Measurements from ENCODE around the gene EXOSC6. TPM values are rescaled to one million over a fixed set of nuclear protein-coding genes. Genes with fewer than 3 reads are reported as not detected.
"Not testable (repeated sequence)": the region's sequence is repeated elsewhere in the genome, so short reads cannot be mapped to it uniquely, and the experiment has no call there.

The EXOSC6 gene
- polyA plus RNA-seq = 10 to 100 TPM in 1 of 3 donors, 1 to 10 TPM in 2; 5.5 to 10.2 (median 9.1) TPM

- 1 to 2% (median 2%) methylated on average over 47 to 65 of the region's 65 CpGs for WGBS, 3 donors
Measured at GRCh38 chr16:70251629-70252354, at the start of gene EXOSC6. Gene EXOSC6, minus strand, starts transcription at chr16:70251940. Its CDS starts 40 bp downstream, at chr16:70251900.

DNA sequence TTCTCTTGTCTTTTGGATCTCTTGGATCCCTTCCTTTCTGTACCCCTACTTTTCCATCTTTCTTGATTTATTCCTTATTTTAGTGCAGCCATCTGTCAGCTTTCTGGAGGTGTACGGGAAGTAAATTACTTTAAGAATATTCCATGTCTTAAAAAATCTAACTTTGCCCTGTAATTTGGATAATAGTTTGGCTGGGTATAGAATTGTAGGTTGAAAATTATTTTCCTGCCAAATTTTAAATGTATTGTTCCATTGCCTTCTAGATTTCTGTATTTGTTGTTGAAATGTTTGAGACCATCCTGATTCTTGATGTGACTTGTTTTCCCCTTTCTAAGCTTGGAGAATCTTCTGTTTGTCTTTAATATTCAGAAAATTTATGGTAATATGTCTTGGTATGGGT is 49.4 kb upstream of the EXOSC6 start:
- no peak overlapping the region for H3K27ac ChIP-seq (ENCODE audit: low read depth, low read length)
- 97 to 100% (median 100%) methylated on average over 1 of the region's 1 CpG for WGBS, 3 donors

More at GRCh38 chr16:70251629-70252354, at the start of gene EXOSC6:
- no peak within 1 kb of the TSS for H3K27ac ChIP-seq (ENCODE audit: low read depth, low read length)

- H3K27ac ChIP-seq (ENCODE audit: low read depth, low read length) = peak within 1 kb of the TSS; percentile 90
- 1% methylated on average over 35 to 37 of the region's 37 CpGs for WGBS, 3 donors
Measured at GRCh38 chr16:70298988-70299938, 47.5 kb upstream of the EXOSC6 start, which contains the start of gene DDX19B. Gene DDX19B, plus strand, starts transcription at chr16:70299186. Its CDS starts 112 bp downstream, at chr16:70299298.

DNA sequence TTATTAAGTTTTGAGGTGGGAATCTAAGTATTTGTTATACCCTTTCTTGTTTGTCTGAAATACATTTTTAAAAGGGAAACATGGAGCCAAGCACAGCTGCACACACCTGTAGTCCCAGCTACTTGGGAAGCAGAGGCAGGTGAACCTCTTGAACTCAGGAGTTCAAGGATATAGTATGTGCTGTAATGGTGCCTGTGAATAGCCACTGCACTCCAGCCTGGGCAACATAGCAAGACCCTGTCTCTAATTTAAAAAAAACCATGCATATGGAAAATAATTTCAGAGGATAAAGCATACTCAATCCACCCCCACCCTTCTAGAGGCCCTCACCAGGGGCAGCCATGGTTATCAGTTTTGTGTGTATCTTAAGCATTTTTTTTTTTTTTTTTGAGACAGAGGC is 43.9 kb upstream of the EXOSC6 start:
- no peak overlapping the region for H3K27ac ChIP-seq (ENCODE audit: low read depth, low read length)

DNA sequence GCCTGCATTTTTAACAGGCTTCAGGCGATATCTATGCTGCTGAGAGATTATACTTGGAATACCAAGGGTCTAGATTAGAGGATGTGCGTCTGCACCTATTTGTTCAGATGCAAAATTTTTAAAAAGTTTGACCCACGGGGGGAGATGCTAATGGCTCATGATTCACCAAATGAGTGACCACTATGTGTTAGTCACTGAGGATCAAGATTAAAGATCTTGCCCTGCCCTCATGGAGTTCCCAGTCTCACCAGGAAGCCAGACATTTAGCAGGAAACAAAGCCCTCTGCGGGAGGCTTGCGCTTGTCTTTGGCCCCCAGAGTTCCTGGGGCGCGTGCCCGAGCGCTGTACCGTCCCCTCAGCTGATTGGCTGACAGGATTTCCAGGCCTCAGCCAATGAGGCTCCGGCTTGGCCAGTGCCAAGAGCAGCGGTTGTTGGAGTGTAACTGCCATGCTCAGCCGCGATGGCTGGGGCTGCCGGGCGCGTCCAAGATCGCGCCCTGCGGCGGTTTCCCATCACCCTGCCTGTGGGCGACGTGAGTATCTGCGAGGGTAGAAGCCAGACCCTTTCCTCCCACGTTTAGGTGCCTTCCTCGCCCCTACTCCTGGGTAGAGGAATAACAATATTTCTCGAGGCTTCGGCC is 42.8 kb upstream of the EXOSC6 start:
- 92 to 95% (median 95%) methylated on average over 28 of the region's 28 CpGs for WGBS, 3 donors

DNA sequence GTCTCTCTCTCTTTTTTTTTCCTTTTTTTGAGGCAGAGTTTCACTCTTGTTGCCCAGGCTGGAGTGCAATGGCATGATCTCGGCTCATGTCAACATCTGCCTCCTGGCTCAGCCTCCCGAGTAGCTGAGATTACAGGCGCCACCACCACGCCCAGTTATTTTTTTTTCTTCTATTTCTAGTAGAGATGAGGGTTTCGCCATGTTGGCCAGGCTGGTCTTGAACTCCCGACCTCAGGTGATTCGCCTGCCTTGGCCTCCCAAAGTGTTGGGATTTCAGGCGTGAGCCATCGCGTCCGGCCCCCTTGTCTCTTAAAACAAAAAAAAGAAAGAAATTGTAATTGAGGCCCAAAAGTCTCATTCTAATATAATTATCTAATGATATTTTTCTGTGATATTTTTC is 40.4 kb upstream of the EXOSC6 start:
- WGBS, 3 donors = 79 to 94% (median 89%) methylated on average over 11 of the region's 11 CpGs
- H3K27ac ChIP-seq (ENCODE audit: low read depth, low read length) = not testable (repeated sequence)

More for the DNA sequence above, 42.8 kb upstream of the EXOSC6 start:
- no peak overlapping the region for H3K27ac ChIP-seq (ENCODE audit: low read depth, low read length)

GRCh38 chr16:70290949-70291519 is 39.3 kb upstream of the EXOSC6 start:
- no peak overlapping the region for H3K27ac ChIP-seq (ENCODE audit: low read depth, low read length)

DNA sequence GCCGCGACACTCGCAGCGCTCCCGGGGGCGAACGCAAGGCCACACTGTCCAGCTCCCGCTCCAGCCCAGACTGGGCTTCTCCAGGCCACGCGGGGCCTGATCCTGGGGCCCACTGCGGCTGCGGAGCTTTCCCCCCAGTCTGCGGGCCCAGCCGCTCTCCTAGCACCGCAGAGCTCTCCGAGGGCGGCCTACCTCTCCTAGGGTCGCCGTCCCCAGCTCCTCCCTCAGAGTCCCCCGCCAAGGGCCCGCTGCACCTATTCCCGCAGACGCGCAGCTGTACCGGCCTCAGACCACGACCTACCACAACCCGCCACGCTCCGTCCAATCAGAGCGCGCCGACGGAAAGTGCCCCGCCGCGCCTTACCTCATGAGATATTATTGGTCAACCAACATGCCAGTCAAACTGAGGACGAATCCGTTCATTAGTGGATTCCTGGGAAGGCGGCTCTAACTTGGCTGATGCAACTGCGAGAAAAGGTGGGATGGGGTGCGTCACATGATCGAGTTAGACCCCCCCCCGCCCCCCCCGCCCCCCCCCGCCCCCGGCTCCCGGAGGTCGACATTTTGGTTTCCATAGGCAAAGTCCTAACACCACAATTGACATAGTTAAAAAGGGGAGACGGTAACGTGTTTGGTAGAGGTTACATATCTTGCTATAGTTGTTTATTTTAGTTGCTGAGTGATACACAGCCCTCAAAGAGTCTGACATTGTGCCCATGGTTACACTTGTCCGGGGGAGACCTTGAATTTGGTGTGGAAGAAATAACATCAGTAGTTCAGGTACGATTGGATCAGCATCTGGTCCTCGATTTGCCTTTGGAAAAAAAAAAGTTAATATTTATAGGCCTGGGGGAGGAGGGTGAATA is 37.7 kb upstream of the EXOSC6 start, which contains the start of gene AARS1:
Gene AARS1, minus strand, starts transcription at position 278 of the 866 bp plus-strand sequence. CDS start 6,743 bp downstream, outside the sequence.
- WGBS, 3 donors = 1 to 2% (median 2%) methylated on average over 53 of the region's 53 CpGs
- H3K27ac ChIP-seq (ENCODE audit: low read depth, low read length) = no peak within 1 kb of the TSS

- not testable (repeated sequence) for H3K27ac ChIP-seq (ENCODE audit: low read depth, low read length)
- WGBS, 3 donors = 91 to 97% (median 94%) methylated on average over 17 of the region's 17 CpGs
Measured at GRCh38 chr16:70287304-70287971, 35.7 kb upstream of the EXOSC6 start.

GRCh38 chr16:70276392-70276791 is 24.7 kb upstream of the EXOSC6 start:
- H3K27ac ChIP-seq (ENCODE audit: low read depth, low read length) = no peak overlapping the region
- WGBS, 3 donors = 92 to 96% (median 94%) methylated on average over 1 of the region's 1 CpG

- 91 to 97% (median 94%) methylated on average over 10 of the region's 10 CpGs for WGBS, 3 donors
- H3K27ac ChIP-seq (ENCODE audit: low read depth, low read length) = no peak overlapping the region
Measured at GRCh38 chr16:70271696-70272095, 20.0 kb upstream of the EXOSC6 start.

DNA sequence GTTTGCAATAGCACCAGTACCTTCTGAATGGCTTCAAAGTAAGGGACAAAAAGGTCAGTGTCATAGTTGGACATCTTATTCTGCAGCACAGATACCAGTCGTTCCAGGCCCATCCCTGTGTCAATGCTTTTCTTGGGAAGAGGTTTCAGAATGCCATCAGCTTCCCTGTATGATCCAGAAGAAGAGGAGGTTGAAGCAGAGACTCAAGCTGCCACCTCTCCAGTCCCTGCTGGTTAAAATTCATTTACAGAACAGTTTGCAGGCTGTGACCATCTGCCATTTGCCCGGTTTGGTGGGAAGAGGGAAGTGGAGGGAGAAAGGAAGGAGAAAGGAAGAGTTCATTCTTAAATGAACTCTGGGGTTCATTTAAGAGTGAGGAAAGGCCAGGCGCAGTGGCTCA is 18.4 kb upstream of the EXOSC6 start:
- no peak overlapping the region for H3K27ac ChIP-seq (ENCODE audit: low read depth, low read length)
- 85 to 92% (median 88%) methylated on average over 3 of the region's 3 CpGs for WGBS, 3 donors

- WGBS, 3 donors = 92 to 95% (median 95%) methylated on average over 12 of the region's 12 CpGs
Measured at GRCh38 chr16:70269471-70269870, 17.7 kb upstream of the EXOSC6 start.

GRCh38 chr16:70267922-70268321 is 16.2 kb upstream of the EXOSC6 start:
- 91 to 95% (median 93%) methylated on average over 10 of the region's 10 CpGs for WGBS, 3 donors
- not testable (repeated sequence) for H3K27ac ChIP-seq (ENCODE audit: low read depth, low read length)

More at GRCh38 chr16:70269471-70269870, 17.7 kb upstream of the EXOSC6 start:
- H3K27ac ChIP-seq (ENCODE audit: low read depth, low read length) = no peak overlapping the region

DNA sequence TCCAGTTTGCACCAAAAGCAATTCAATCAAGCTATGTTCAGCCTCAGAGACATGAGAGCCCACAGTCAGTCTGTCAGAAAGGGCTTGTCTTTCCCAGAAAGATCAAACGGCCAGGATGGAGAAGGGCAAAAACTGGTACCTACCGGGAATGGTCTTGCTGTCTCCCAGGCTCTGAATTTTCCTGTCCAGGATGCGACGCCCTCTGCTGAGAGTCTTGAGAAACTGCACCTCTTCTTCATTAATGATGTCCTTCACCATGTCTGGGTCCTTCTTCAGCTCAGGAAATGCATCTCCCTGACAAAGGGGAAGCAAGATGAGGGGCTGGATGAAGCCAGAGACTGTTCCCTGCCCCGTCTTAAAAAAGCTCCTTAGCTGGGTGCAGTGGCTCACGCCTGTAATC is 15.8 kb upstream of the EXOSC6 start:
- WGBS, 3 donors = 45 to 56% (median 49%) methylated on average over 6 of the region's 6 CpGs
- no peak overlapping the region for H3K27ac ChIP-seq (ENCODE audit: low read depth, low read length)

GRCh38 chr16:70259903-70260302 is 8.2 kb upstream of the EXOSC6 start:
- WGBS, 3 donors = 80 to 98% (median 94%) methylated on average over 4 to 5 of the region's 6 CpGs
- H3K27ac ChIP-seq (ENCODE audit: low read depth, low read length) = not testable (repeated sequence)

- no peak overlapping the region for H3K27ac ChIP-seq (ENCODE audit: low read depth, low read length)
- WGBS, 3 donors = 95 to 97% (median 96%) methylated on average over 10 of the region's 10 CpGs
Measured at GRCh38 chr16:70258946-70259345, 7.2 kb upstream of the EXOSC6 start.

Data from adipose tissue (tissue), 3 donors.